OCI-LY7 (cell line): ENCODE results near the gene ZG16B. TPM values are rescaled to one million over a fixed set of nuclear protein-coding genes. Genes with fewer than 3 reads are reported as not detected.

Source experiments
- BruUV-seq: library from RNA; stranded (reverse); fragments of 400-500 nt; replicated peaks from 2 replicates; lab custom pipeline; 2021; lab: Mats Ljungman, UMichigan
- CTCF ChIA-PET: fragments of 300-600 bp; sonication (Branson Sonifier 250); formaldehyde crosslinking; loops from one replicate; lab custom pipeline; 2022; ENCODE audit warnings: antibody characterized with exemption; ENCODE audit not compliant: unreplicated experiment; lab: Charles Lee
- POLR2A ChIA-PET: fragments of 300-600 bp; sonication (Branson Sonifier 250); formaldehyde crosslinking; loops from one replicate; lab custom pipeline; 2022; ENCODE audit warnings: antibody characterized with exemption; lab: Charles Lee
- DNase-seq: peaks from one replicate; pipeline ENCODE4 v3.0.0-alpha.2; 2015; ENCODE audit warnings: low spot score
- H2AFZ ChIP-seq: fragments of 200-600 bp; sonication (generic), shearing (Covaris generic); 2 replicates; pipeline ENCODE4 v1.6.1; 2014; ENCODE audit warnings: mild to moderate bottlenecking, antibody characterized with exemption, low read length, moderate library complexity
- H3K27ac ChIP-seq: fragments of 200-600 bp; sonication (generic); 2 replicates; pipeline ENCODE4 v1.5.1; 2014; ENCODE audit warnings: mixed run types, low read depth, mild to moderate bottlenecking, moderate library complexity, low read length, inconsistent platforms; ENCODE audit not compliant: poor library complexity, severe bottlenecking
- H3K36me3 ChIP-seq: fragments of 200-600 bp; sonication (generic); 2 replicates; pipeline ENCODE4 v1.6.1; 2014; ENCODE audit warnings: mild to moderate bottlenecking, antibody characterized with exemption, low read length, moderate library complexity, mixed read lengths; ENCODE audit not compliant: insufficient read depth
- H3K4me1 ChIP-seq: fragments of 200-600 bp; sonication (generic); 2 replicates; pipeline ENCODE4 v1.5.1; 2014; ENCODE audit warnings: mild to moderate bottlenecking, low read length; ENCODE audit not compliant: insufficient read depth, poor library complexity, severe bottlenecking
- H3K4me2 ChIP-seq: fragments of 200-600 bp; sonication (generic); 2 replicates; pipeline ENCODE4 v1.6.1; 2014; ENCODE audit warnings: mild to moderate bottlenecking, low read length
- H3K4me3 ChIP-seq: fragments of 200-600 bp; sonication (generic); 2 replicates; pipeline ENCODE4 v1.5.1; 2014; ENCODE audit warnings: mild to moderate bottlenecking, low read depth, low read length; ENCODE audit not compliant: poor library complexity, severe bottlenecking
- H3K79me2 ChIP-seq: fragments of 200-600 bp; sonication (generic); 2 replicates; pipeline ENCODE4 v1.6.1; 2016; ENCODE audit warnings: low read depth, mild to moderate bottlenecking, low read length, moderate library complexity, mixed read lengths; ENCODE audit not compliant: insufficient read depth
- H3K9me2 ChIP-seq: fragments of 200-600 bp; sonication (generic); 2 replicates; pipeline ENCODE4 v1.6.1; 2016; ENCODE audit warnings: mild to moderate bottlenecking, low read length, mixed read lengths; ENCODE audit not compliant: insufficient read depth
- H3K9me3 ChIP-seq: fragments of 200-600 bp; sonication (generic); 2 replicates; pipeline ENCODE4 v1.6.1; 2014; ENCODE audit warnings: mild to moderate bottlenecking, mixed run types, low read length, mixed read lengths
- H4K20me1 ChIP-seq: fragments of 200-600 bp; sonication (generic); 2 replicates; pipeline ENCODE4 v1.6.1; 2014; ENCODE audit warnings: mild to moderate bottlenecking, antibody characterized with exemption, low read length, moderate library complexity, mixed read lengths; ENCODE audit not compliant: insufficient read depth
- EZH2phosphoT487 ChIP-seq: fragments of 200-600 bp; sonication (generic); IDR thresholded peaks from 2 replicates; pipeline ENCODE4 v1.6.1; 2018; ENCODE audit warnings: low read depth, borderline replicate concordance, mild to moderate bottlenecking, mixed run types, antibody characterized with exemption, low read length, moderate library complexity, mixed read lengths
- intact Hi-C: fragments of 100-400 bp; cut with micrococcal nuclease; formaldehyde crosslinking; loops from one replicate; pipeline ENCODE4 v1.10.0; 2022; ENCODE audit not compliant: unreplicated experiment
- total RNA-seq, 2 experiments: library from RNA; depleted of rRNA in 1 of 2; stranded (reverse); fragments of >200 nt in 1 of 2; shearing (Covaris generic) in 1 of 2; gene quantifications; 2 replicates each; pipeline ENCODE4 v1.2.3, GENCODE V29; 2014 to 2022
- TF ChIP-seq, protein P1 (sequence below): fragments of 200-600 bp; sonication (generic); conservative IDR thresholded peaks from 2 replicates; pipeline ENCODE4 v1.5.1; 2014; ENCODE audit warnings: mild to moderate bottlenecking, antibody characterized with exemption, low read length, moderate library complexity, mixed read lengths

ZG16B gene
- total RNA-seq, 2 experiments from 2014 or later: 2.5 to 4.0 TPM

DNA sequence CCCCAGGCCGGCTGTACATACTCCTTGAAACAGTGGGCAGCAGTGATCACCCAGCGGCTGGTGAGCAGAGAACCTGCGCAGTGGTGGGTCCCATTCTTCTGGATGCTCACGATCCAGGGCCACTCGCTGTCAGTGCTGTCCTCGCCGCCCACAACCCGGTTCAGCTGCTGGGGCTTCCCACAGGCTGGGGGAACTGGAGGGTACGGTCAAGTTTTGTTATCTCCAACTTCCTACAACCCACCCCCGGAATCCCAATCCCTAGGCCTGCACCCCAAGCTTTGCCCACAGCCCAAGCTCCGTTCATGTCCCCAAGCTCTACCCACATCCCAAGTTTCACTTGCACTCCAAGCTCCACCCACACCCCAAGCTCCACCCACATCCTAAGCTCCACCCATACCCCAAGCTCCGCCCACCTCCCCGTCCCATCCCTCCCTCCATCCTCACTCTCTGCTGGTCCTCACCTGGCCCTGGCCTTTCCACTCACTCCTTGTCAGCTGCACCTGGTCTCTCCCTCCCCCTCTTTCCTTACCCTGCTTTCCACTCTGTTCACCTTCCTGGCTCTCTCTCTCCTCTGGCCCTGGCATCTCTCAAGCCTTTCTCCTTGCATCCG lies 26.1 kb downstream of the ZG16B start:
- intact Hi-C loops: loop anchor here (10.0 kb wide), 1 partner anchor 61 kb away; the partner anchor contains the start of gene PRSS41

DNA sequence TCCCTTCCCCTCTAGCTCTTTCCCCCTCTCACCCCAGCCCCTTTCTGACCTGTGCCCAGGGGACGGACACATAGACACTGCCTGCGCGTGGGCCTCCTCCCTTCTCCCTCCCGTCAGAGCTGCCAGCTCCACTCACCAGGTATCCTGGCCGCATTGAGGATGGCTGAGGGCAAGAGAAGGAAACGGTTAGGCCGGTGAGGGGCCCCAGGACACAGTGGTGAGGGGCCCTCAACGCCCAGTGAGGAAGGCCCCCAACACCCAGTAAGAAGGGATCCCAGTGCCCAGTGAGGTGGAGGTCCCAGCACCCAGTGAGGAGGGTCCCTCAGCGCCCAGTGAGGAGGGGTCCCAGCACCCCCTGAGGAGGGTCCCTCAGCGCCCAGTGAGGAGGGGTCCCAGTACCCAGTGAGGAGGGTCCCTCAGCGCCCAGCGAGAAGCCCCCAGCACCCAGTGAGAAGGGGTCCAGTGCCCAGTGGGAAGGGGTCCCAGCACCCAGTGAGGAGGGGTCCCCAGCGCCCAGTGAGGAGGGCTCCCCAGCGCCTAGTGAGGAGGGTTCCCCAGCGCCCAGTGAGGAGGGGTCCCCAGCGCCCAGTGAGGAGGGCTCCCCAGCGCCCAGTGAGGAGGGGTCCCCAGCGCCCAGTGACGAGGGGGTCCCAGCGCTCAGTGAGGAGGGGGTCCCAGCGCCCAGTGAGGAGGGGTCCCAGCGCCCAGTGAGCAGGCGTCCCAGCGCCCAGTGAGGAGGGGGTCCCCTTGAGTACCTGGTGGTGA lies 26.8 kb downstream of the ZG16B start:
- H3K4me3 ChIP-seq: no peak overlapping the region
- no peak overlapping the region for H3K4me2 ChIP-seq
- H3K4me1 ChIP-seq: no peaks in the 10 kb centered on the region
- intact Hi-C loops: loop anchor here (10.0 kb wide), 1 partner anchor 62 kb away; the partner anchor contains the start of gene PRSS41
- no TSS peak for BruUV-seq
- H3K36me3 ChIP-seq: no peaks in the 10 kb centered on the region
- H2AFZ ChIP-seq: no peak overlapping the region
- CTCF ChIA-PET: no interaction called here
- POLR2A ChIA-PET: no interaction called here
- H3K9me3 ChIP-seq: no peaks in the 10 kb centered on the region
- no peak overlapping the region for H3K27ac ChIP-seq
- H3K79me2 ChIP-seq: no peaks in the 10 kb centered on the region
- no peaks in the 10 kb centered on the region for H4K20me1 ChIP-seq
- TF ChIP-seq, protein P1, sequence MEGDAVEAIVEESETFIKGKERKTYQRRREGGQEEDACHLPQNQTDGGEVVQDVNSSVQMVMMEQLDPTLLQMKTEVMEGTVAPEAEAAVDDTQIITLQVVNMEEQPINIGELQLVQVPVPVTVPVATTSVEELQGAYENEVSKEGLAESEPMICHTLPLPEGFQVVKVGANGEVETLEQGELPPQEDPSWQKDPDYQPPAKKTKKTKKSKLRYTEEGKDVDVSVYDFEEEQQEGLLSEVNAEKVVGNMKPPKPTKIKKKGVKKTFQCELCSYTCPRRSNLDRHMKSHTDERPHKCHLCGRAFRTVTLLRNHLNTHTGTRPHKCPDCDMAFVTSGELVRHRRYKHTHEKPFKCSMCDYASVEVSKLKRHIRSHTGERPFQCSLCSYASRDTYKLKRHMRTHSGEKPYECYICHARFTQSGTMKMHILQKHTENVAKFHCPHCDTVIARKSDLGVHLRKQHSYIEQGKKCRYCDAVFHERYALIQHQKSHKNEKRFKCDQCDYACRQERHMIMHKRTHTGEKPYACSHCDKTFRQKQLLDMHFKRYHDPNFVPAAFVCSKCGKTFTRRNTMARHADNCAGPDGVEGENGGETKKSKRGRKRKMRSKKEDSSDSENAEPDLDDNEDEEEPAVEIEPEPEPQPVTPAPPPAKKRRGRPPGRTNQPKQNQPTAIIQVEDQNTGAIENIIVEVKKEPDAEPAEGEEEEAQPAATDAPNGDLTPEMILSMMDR: no peak
- TF ChIP-seq EZH2phosphoT487: no peak
- DNase-seq: no peak
- no peaks in the 10 kb centered on the region for H3K9me2 ChIP-seq

More for the DNA sequence above, 26.1 kb downstream of the ZG16B start:
- H3K9me2 ChIP-seq: no peaks in the 10 kb centered on the region
- CTCF ChIA-PET: no interaction called here
- no peak overlapping the region for H3K27ac ChIP-seq
- H3K4me1 ChIP-seq: no peaks in the 10 kb centered on the region
- H3K36me3 ChIP-seq: no peaks in the 10 kb centered on the region
- DNase-seq: peak; percentile 19
- POLR2A ChIA-PET: no interaction called here
- no peak overlapping the region for H3K4me3 ChIP-seq
- H2AFZ ChIP-seq: no peak overlapping the region
- H4K20me1 ChIP-seq: no peaks in the 10 kb centered on the region
- no TSS peak for BruUV-seq
- no peaks in the 10 kb centered on the region for H3K9me3 ChIP-seq
- TF ChIP-seq, protein P1: no peak
- no peak for TF ChIP-seq EZH2phosphoT487
- H3K79me2 ChIP-seq: no peaks in the 10 kb centered on the region
- no peak overlapping the region for H3K4me2 ChIP-seq
